HepG2 (cell line): ENCODE measurements around the gene IFT122. TPM values are rescaled to one million over a fixed set of nuclear protein-coding genes. Genes with fewer than 3 reads are reported as not detected.

ENCODE experiments used
- CHD4 ChIP-seq: fragments of 200-600 bp; sonication (generic); IDR thresholded peaks from 2 replicates; pipeline ENCODE4 v1.7.0; 2017; ENCODE audit warnings: mild to moderate bottlenecking, low read length, borderline replicate concordance
- DMAP1 ChIP-seq: IDR thresholded peaks from 2 replicates; pipeline ENCODE4 v1.6.1; 2016
- GABPA ChIP-seq, 2 experiments: IDR thresholded peaks; 2 replicates each; pipeline ENCODE4 v1.6.1; 2011 to 2016; ENCODE audit warnings: low read depth in 2 of 2, low read length in 1 of 2, missing biosample characterization in 1 of 2, missing genetic modification characterization in 1 of 2
- HOXA9 ChIP-seq: sonication (generic); formaldehyde crosslinking; IDR thresholded peaks from 2 replicates; pipeline ENCODE4 v1.8.1; 2022; ENCODE audit warnings: missing genetic modification reagents, mild to moderate bottlenecking, moderate library complexity, borderline replicate concordance
- NR3C1 ChIP-seq: sonication (generic); formaldehyde crosslinking; IDR thresholded peaks from 2 replicates; pipeline ENCODE4 v1.4.0; 2020; ENCODE audit warnings: missing genetic modification reagents
- PAX8 ChIP-seq: sonication (generic); formaldehyde crosslinking; IDR thresholded peaks from 2 replicates; pipeline ENCODE4 v1.8.0; 2022; ENCODE audit warnings: mild to moderate bottlenecking, missing genetic modification reagents, borderline replicate concordance
- TFAP4 ChIP-seq: sonication (generic); IDR thresholded peaks from 2 replicates; pipeline ENCODE4 v1.6.1; 2016; ENCODE audit warnings: low read depth, borderline replicate concordance
- TP53 ChIP-seq: sonication (generic); formaldehyde crosslinking; conservative IDR thresholded peaks from 2 replicates; pipeline ENCODE4 v1.4.0; 2020; ENCODE audit warnings: missing genetic modification reagents
- ZMYM4 ChIP-seq: sonication (generic); formaldehyde crosslinking; IDR thresholded peaks from 2 replicates; pipeline ENCODE4 v1.8.1; 2023; ENCODE audit warnings: mild to moderate bottlenecking, missing genetic modification reagents
- ZNF230 ChIP-seq: sonication (generic); formaldehyde crosslinking; IDR thresholded peaks from 2 replicates; pipeline ENCODE4 v1.4.0; 2020; ENCODE audit warnings: mild to moderate bottlenecking, missing genetic modification reagents
- ZNF276 ChIP-seq: sonication (generic); formaldehyde crosslinking; IDR thresholded peaks from 2 replicates; pipeline ENCODE4 v1.4.0; 2020; ENCODE audit warnings: mild to moderate bottlenecking, low read depth, missing genetic modification reagents
- ZNF331 ChIP-seq: sonication (generic); formaldehyde crosslinking; IDR thresholded peaks from 2 replicates; pipeline ENCODE4 v1.4.0; 2020; ENCODE audit warnings: missing genetic modification reagents
- ZNF704 ChIP-seq: sonication (generic); formaldehyde crosslinking; IDR thresholded peaks from 2 replicates; pipeline ENCODE4 v1.8.1; 2023; ENCODE audit warnings: mild to moderate bottlenecking, inconsistent platforms, moderate library complexity, missing genetic modification reagents, borderline replicate concordance
- polyA plus RNA-seq, 8 experiments: library from polyadenylated mRNA; depleted of rRNA in 3 of 8; stranded (reverse) in 7 of 8; unstranded in 1 of 8; fragments of >200 nt; fragmentation: Illumina TruSeq in 4 of 8; extraction: Trizol in 4 of 8; gene quantifications; 2 replicates each; pipeline versions ENCODE4 v1.2.1 to v1.2.3, GENCODE V29; 2011 to 2016; ENCODE audit warnings: low read depth in 4 of 8, missing spikeins in 1 of 8, mixed read lengths in 1 of 8; ENCODE audit not compliant: insufficient read depth in 1 of 8
- total RNA-seq, 5 experiments: library from RNA; depleted of rRNA; stranded (reverse); fragments of >200 nt; fragmentation: Illumina TruSeq; extraction: Trizol; gene quantifications; 2 replicates each; pipeline ENCODE4 v1.2.3, GENCODE V29; 2016; ENCODE audit warnings: low read depth in 1 of 5
- TF ChIP-seq, protein P1 (sequence below): sonication (generic); formaldehyde crosslinking; IDR thresholded peaks from 2 replicates; pipeline ENCODE4 v1.4.0; 2020; ENCODE audit warnings: mild to moderate bottlenecking, missing genetic modification reagents
- TF ChIP-seq, protein P2 (sequence below): IDR thresholded peaks from 2 replicates; pipeline ENCODE4 v1.6.1; 2016; ENCODE audit warnings: low read depth, borderline replicate concordance
- TF ChIP-seq, protein P3 (sequence below): sonication (generic); formaldehyde crosslinking; IDR thresholded peaks from 2 replicates; pipeline ENCODE4 v1.5.0; 2020; ENCODE audit warnings: missing genetic modification reagents
- TF ChIP-seq, protein P4 (sequence below): sonication (generic); formaldehyde crosslinking; IDR thresholded peaks from 2 replicates; pipeline ENCODE4 v1.4.0; 2020; ENCODE audit warnings: missing genetic modification reagents

Gene IFT122
- total and polyA plus RNA-seq, 2 of the 13 experiments (the other 11 are each of a cell fraction or from before 2014, with no cell fraction given) = 10.1 to 10.3 TPM

DNA sequence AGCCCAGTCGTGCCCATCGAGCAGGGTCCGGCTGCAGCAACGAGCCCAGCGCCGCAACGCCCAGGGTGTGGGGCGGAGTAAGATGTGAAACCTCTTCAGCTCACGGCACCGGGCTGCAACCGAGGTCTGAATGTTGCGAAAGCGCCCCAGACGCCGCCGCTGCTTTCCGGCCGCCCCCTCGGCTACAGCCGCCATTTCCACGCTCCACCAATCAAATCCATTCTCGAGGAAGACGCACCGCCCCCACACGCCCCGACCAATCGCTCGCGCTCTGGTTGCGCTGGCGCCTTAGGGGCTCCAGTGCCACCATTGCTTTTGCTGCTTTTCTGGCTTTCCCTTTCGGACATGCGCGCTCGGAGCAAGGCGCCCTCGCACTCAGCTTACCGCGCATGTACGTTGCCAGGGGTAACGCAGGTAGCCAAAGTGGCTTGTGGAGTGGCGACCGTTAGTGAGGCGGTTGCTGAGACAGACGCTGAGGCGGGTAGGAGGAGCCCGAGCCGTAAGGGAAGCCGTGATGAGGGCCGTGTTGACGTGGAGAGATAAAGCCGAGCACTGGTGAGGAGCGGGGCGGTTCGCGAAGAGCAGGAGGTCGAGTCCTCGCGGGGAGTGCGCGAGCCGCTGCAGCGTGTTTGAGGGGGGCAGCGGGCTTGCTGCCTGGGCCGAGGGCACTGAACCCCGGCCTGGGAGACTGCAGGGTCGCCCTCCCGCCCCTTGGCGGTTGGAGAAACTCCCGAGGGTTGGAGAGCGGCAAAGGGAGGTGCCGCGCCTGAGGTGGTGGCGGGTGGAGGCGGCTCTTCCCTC is at the start of gene IFT122, which contains the start of gene MBD4 (continued):
- TF ChIP-seq, protein P1, sequence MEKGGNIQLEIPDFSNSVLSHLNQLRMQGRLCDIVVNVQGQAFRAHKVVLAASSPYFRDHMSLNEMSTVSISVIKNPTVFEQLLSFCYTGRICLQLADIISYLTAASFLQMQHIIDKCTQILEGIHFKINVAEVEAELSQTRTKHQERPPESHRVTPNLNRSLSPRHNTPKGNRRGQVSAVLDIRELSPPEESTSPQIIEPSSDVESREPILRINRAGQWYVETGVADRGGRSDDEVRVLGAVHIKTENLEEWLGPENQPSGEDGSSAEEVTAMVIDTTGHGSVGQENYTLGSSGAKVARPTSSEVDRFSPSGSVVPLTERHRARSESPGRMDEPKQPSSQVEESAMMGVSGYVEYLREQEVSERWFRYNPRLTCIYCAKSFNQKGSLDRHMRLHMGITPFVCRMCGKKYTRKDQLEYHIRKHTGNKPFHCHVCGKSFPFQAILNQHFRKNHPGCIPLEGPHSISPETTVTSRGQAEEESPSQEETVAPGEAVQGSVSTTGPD (CRISPR knock-in tag) = no peak
- TF ChIP-seq ZNF704 = no peak; the same call in 1 of the 2 replicates
- TF ChIP-seq, protein P2, sequence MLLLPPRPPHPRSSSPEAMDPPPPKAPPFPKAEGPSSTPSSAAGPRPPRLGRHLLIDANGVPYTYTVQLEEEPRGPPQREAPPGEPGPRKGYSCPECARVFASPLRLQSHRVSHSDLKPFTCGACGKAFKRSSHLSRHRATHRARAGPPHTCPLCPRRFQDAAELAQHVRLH (CRISPR knock-in tag) = 0 out of 2 replicates have a peak, but pooled peaks have one; percentile 40
- 0 out of 2 replicates have a peak, but pooled peaks have one; percentile 24 for TF ChIP-seq ZNF331 (CRISPR knock-in tag)
- TF ChIP-seq, protein P3, sequence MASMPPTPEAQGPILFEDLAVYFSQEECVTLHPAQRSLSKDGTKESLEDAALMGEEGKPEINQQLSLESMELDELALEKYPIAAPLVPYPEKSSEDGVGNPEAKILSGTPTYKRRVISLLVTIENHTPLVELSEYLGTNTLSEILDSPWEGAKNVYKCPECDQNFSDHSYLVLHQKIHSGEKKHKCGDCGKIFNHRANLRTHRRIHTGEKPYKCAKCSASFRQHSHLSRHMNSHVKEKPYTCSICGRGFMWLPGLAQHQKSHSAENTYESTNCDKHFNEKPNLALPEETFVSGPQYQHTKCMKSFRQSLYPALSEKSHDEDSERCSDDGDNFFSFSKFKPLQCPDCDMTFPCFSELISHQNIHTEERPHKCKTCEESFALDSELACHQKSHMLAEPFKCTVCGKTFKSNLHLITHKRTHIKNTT = no peak
- TF ChIP-seq CHD4 = no peak
- TF ChIP-seq PAX8 (CRISPR knock-in tag) = no peak; the same call in 1 of the 2 replicates
- peak; percentile 84 for TF ChIP-seq ZMYM4 (CRISPR knock-in tag)
- no peak for TF ChIP-seq TP53 (CRISPR knock-in tag)
- TF ChIP-seq TFAP4 = peak; percentile 16; the same call in 1 of the 2 replicates
- TF ChIP-seq NR3C1 (CRISPR knock-in tag) = no peak
- TF ChIP-seq GABPA (IDR thresholded peaks at IDR 0.05; ENCODE audit: low read depth, low read length) = no peak
- peak; percentile 45; the same call in 1 of the 2 replicates for TF ChIP-seq GABPA (CRISPR knock-in tag; IDR thresholded peaks at IDR 0.05; ENCODE audit: low read depth)
- TF ChIP-seq, protein P4, sequence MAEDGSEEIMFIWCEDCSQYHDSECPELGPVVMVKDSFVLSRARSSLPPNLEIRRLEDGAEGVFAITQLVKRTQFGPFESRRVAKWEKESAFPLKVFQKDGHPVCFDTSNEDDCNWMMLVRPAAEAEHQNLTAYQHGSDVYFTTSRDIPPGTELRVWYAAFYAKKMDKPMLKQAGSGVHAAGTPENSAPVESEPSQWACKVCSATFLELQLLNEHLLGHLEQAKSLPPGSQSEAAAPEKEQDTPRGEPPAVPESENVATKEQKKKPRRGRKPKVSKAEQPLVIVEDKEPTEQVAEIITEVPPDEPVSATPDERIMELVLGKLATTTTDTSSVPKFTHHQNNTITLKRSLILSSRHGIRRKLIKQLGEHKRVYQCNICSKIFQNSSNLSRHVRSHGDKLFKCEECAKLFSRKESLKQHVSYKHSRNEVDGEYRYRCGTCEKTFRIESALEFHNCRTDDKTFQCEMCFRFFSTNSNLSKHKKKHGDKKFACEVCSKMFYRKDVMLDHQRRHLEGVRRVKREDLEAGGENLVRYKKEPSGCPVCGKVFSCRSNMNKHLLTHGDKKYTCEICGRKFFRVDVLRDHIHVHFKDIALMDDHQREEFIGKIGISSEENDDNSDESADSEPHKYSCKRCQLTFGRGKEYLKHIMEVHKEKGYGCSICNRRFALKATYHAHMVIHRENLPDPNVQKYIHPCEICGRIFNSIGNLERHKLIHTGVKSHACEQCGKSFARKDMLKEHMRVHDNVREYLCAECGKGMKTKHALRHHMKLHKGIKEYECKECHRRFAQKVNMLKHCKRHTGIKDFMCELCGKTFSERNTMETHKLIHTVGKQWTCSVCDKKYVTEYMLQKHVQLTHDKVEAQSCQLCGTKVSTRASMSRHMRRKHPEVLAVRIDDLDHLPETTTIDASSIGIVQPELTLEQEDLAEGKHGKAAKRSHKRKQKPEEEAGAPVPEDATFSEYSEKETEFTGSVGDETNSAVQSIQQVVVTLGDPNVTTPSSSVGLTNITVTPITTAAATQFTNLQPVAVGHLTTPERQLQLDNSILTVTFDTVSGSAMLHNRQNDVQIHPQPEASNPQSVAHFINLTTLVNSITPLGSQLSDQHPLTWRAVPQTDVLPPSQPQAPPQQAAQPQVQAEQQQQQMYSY (CRISPR knock-in tag) = no peak
- peak; percentile 70; the same call in 1 of the 2 replicates for TF ChIP-seq ZNF230
- TF ChIP-seq HOXA9 = peak; percentile 58; the same call in 1 of the 2 replicates
- peak; percentile 70 for TF ChIP-seq DMAP1 (CRISPR knock-in tag)
- no peak for TF ChIP-seq ZNF276
